Measurements from ENCODE around the gene PET100. TPM values are rescaled to one million over a fixed set of nuclear protein-coding genes. Genes with fewer than 3 reads are reported as not detected.

PET100 gene
- total RNA-seq, 3 donors from 2014 or later, result 23.7 to 40.4 (median 33.1) TPM

DNA sequence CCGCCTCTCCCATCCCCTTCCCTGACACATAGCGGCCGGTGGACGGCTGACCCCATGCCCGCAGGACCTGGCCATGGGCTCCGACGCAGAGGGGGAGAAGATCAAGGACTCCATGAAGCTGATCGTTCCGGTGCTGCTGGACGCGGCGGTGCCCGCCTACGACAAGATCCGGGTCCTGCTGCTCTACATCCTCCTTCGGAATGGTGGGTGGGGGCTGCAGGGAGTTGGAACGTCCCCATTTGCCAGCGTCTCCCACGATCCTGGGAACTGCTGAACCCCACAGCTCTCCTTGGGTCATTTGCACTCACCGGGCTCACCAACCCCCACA, 14.9 kb downstream of the PET100 start:
- Histone ChIP-seq H3K36me3 (no peaks in the 10 kb centered on the region), H3K27ac (no peak overlapping the region), H3K4me3 (no peak overlapping the region), H3K4me1 (no peaks in the 10 kb centered on the region), H3K9me3 (no peaks in the 10 kb centered on the region), H3K27me3 (no peaks in the 10 kb centered on the region)
- intact Hi-C loops (cut with DNase I; ENCODE audit: low total_unique reads), result no loop called here
- DNase-seq (ENCODE audit: low spot score in 2 of 2), result no peak
- TF ChIP-seq POLR2A (IDR thresholded peaks at IDR 0.05) (no peak), POLR2AphosphoS5 (IDR thresholded peaks at IDR 0.05) (no peak)
- TF ChIP-seq, protein P1, sequence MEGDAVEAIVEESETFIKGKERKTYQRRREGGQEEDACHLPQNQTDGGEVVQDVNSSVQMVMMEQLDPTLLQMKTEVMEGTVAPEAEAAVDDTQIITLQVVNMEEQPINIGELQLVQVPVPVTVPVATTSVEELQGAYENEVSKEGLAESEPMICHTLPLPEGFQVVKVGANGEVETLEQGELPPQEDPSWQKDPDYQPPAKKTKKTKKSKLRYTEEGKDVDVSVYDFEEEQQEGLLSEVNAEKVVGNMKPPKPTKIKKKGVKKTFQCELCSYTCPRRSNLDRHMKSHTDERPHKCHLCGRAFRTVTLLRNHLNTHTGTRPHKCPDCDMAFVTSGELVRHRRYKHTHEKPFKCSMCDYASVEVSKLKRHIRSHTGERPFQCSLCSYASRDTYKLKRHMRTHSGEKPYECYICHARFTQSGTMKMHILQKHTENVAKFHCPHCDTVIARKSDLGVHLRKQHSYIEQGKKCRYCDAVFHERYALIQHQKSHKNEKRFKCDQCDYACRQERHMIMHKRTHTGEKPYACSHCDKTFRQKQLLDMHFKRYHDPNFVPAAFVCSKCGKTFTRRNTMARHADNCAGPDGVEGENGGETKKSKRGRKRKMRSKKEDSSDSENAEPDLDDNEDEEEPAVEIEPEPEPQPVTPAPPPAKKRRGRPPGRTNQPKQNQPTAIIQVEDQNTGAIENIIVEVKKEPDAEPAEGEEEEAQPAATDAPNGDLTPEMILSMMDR (IDR thresholded peaks at IDR 0.05), result no peak

DNA sequence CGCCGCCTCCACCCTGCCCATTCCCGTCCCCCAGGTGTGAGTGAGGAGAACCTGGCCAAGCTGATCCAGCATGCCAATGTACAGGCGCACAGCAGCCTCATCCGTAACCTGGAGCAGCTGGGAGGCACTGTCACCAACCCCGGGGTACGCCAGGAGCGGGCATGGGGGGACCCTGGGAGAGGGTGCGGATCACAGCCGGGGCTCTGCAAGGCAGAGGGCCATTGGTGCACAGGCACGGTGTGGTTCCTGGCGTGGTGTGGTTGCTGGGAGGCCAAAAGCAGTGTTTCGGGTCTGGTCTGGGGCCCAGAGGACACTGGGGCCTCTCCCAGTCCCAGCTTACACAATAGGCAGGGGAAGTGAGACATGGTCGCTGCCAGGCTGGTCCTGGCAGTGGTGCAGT, 15.6 kb downstream of the PET100 start:
- DNase-seq (ENCODE audit: low spot score in 2 of 2), result no peak
- H3K9me3 ChIP-seq, result no peaks in the 10 kb centered on the region
- TF ChIP-seq, protein P1 (IDR thresholded peaks at IDR 0.05), result no peak
- TF ChIP-seq POLR2A (IDR thresholded peaks at IDR 0.05) (no peak), POLR2AphosphoS5 (IDR thresholded peaks at IDR 0.05) (no peak)
- no peaks in the 10 kb centered on the region for H3K4me1 ChIP-seq
- H3K27me3 ChIP-seq, result no peaks in the 10 kb centered on the region
- intact Hi-C loops (cut with DNase I; ENCODE audit: low total_unique reads), result no loop called here
- H3K36me3 ChIP-seq, result no peaks in the 10 kb centered on the region
- no peak overlapping the region for H3K4me3 ChIP-seq
- no peak overlapping the region for H3K27ac ChIP-seq

DNA sequence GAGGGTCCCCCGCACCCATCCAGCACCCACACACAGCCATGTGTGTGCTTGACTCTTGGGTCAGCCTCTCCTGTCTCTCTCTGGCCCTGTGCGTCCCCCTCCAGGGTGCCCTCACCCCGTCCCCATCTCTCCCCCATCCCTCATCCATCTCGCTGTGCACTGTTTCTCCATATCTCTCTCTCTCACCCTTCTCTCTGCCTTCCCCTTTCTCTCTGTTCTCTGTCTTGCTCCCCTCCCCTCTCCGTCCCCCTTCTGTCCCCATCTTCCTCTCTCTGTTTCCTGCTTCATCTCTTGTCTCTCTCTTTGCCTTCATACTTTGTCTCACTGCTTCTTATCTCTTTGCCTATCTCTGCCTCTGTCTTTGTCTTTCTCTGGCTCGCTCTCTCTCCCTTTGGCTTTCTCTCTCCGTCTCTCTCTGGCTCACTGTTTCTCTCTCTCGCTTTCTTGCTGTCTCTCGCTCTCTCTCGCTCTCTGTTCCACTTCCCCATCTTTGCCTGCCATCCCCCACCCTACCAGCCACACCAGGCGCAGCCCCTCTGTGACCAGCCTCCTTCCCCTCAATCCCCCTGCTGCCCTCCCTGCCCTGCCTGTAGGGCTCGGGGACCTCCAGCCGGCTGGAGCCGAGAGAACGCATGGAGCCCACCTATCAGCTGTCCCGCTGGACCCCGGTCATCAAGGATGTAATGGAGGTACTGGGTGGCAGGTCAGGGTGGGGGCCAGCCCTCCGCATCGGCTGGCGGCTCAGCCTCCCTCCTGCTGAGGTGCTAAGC, 16.2 kb downstream of the PET100 start:
- Histone ChIP-seq H3K27ac (no peak overlapping the region), H3K9me3 (no peaks in the 10 kb centered on the region), H3K36me3 (no peaks in the 10 kb centered on the region), H3K27me3 (no peaks in the 10 kb centered on the region), H3K4me3 (no peak overlapping the region), H3K4me1 (no peaks in the 10 kb centered on the region)
- DNase-seq (ENCODE audit: low spot score in 2 of 2), result no peak
- no peak for TF ChIP-seq POLR2AphosphoS5 (IDR thresholded peaks at IDR 0.05)
- TF ChIP-seq, protein P1 (IDR thresholded peaks at IDR 0.05), result no peak
- no peak for TF ChIP-seq POLR2A (IDR thresholded peaks at IDR 0.05)
- intact Hi-C loops (cut with DNase I; ENCODE audit: low total_unique reads), result no loop called here

DNA sequence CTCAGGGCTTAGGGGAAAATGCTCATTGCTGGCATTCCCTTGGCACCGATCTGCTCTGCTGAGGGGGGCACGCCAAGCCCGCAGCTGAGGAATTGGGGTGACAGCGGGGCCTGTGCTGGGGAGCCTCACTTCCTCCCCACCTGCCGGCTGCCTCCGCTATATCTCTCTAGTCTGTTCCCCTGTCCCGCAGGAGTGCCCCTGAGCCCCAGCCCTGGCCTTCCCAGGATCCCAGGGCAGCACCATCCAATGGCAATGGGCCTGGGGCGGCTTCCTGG, 16.8 kb downstream of the PET100 start:
- TF ChIP-seq, protein P1 (IDR thresholded peaks at IDR 0.05), result no peak
- TF ChIP-seq POLR2AphosphoS5 (IDR thresholded peaks at IDR 0.05), result no peak
- no peak for TF ChIP-seq POLR2A (IDR thresholded peaks at IDR 0.05)
- Histone ChIP-seq H3K36me3 (no peaks in the 10 kb centered on the region), H3K4me1 (no peaks in the 10 kb centered on the region), H3K27me3 (no peaks in the 10 kb centered on the region), H3K27ac (no peak overlapping the region), H3K9me3 (no peaks in the 10 kb centered on the region), H3K4me3 (no peak overlapping the region)
- intact Hi-C loops (cut with DNase I; ENCODE audit: low total_unique reads), result no loop called here
- no peak for DNase-seq (ENCODE audit: low spot score in 2 of 2)

DNA sequence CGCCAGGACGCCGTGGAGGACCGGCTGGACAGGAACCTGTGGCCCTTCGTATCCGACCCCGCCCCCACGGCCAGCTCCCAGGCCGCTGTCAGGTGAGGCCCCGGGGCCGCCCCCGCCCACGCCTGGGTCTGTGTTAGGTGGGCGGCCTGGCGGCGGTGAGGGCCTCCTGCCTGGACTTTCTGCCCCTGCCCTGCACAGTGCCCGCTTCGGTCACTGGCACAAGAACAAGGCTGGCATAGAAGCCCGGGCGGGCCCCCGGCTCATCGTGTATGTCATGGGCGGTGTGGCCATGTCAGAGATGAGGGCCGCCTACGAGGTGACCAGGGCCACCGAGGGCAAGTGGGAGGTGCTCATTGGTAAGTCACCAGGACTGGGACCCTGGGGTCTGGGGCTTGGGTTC, 17.6 kb downstream of the PET100 start:
- intact Hi-C loops (cut with DNase I; ENCODE audit: low total_unique reads), result no loop called here
- TF ChIP-seq POLR2AphosphoS5 (IDR thresholded peaks at IDR 0.05), result no peak
- TF ChIP-seq POLR2A (IDR thresholded peaks at IDR 0.05), result no peak
- TF ChIP-seq, protein P1 (IDR thresholded peaks at IDR 0.05), result no peak
- no peaks in the 10 kb centered on the region for H3K36me3 ChIP-seq
- no peak for DNase-seq (ENCODE audit: low spot score in 2 of 2)
- no peaks in the 10 kb centered on the region for H3K27me3 ChIP-seq
- no peak overlapping the region for H3K4me3 ChIP-seq
- H3K9me3 ChIP-seq, result no peaks in the 10 kb centered on the region
- H3K27ac ChIP-seq, result no peak overlapping the region
- no peaks in the 10 kb centered on the region for H3K4me1 ChIP-seq

Data from breast epithelium (tissue), 4 donors.